Activated T-helper 9 cell treated with anti-CD3 and anti-CD28 coated beads, Interleukin-2, amount 50 U/mL, for 16 hours (primary cell): ENCODE measurements around the gene C14orf93.

ENCODE experiments used
- DNase-seq: peaks from one replicate; pipeline ENCODE4 v3.0.0-alpha.2; 2020; ENCODE audit warnings: low read depth

Gene C14orf93

GRCh38 chr14:22994762-22995275, 15.1 kb downstream of the C14orf93 start:
- DNase-seq, result no peak

GRCh38 chr14:22993517-22993916, 16.4 kb downstream of the C14orf93 start:
- no peak for DNase-seq

GRCh38 chr14:22991852-22992251, 18.1 kb downstream of the C14orf93 start:
- DNase-seq, result no peak

- no peak for DNase-seq
Measured at GRCh38 chr14:22987291-22987690, 22.7 kb downstream of the C14orf93 start.

- peak; percentile 79 for DNase-seq
Measured at GRCh38 chr14:22986508-22987054, 23.4 kb downstream of the C14orf93 start.

- DNase-seq, result no peak
Measured at GRCh38 chr14:22985894-22986507, 23.9 kb downstream of the C14orf93 start.

- no peak for DNase-seq
Measured at GRCh38 chr14:22984959-22985658, 24.8 kb downstream of the C14orf93 start.

- DNase-seq, result peak; percentile 65
Measured at GRCh38 chr14:22982477-22983245, 27.3 kb downstream of the C14orf93 start, which contains the start of gene AJUBA. AJUBA (minus strand) TSS chr14:22982551; CDS start chr14:22982266, 285 bp downstream.

- DNase-seq, result no peak
Measured at GRCh38 chr14:22981876-22982476, 28.0 kb downstream of the C14orf93 start.

GRCh38 chr14:22981090-22981875, 28.7 kb downstream of the C14orf93 start:
- no peak for DNase-seq

- peak; percentile 24 for DNase-seq
Measured at GRCh38 chr14:22980672-22981089, 29.3 kb downstream of the C14orf93 start.

GRCh38 chr14:22979748-22980392, 30.1 kb downstream of the C14orf93 start:
- DNase-seq, result no peak

- no peak for DNase-seq
Measured at GRCh38 chr14:22978981-22979671, 30.8 kb downstream of the C14orf93 start.

GRCh38 chr14:22978487-22978837, 31.5 kb downstream of the C14orf93 start:
- no peak for DNase-seq

GRCh38 chr14:22977684-22978486, 32.1 kb downstream of the C14orf93 start:
- DNase-seq, result no peak

GRCh38 chr14:22977434-22977683, 32.6 kb downstream of the C14orf93 start:
- no peak for DNase-seq

GRCh38 chr14:22976620-22977433, 33.1 kb downstream of the C14orf93 start:
- DNase-seq, result no peak

GRCh38 chr14:22974530-22975313, 35.2 kb downstream of the C14orf93 start:
- no peak for DNase-seq
